ENCODE measurements around the gene PRSS3.
"Not testable (repeated sequence)": the region's sequence is repeated elsewhere in the genome, so short reads cannot be mapped to it uniquely, and the experiment has no call there.

Gene PRSS3

DNA sequence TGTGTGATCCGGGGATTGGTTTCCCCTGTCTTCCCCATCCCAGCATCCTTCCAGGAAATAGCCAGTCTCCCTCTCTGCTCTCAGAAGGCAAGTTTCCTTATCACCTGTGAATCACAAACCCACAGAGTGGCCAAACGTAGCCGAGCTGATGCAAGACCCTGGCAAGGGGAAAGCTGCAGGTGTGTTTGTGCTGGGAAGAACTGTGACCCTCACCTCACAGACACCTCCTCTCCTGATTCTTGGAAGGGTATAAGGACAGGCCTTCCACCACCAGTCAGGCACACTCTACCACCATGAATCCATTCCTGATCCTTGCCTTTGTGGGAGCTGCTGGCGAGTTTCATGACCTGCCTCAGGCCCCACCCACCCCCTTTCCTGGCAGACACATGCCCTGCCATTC is at the start of gene PRSS3:
PRSS3 (plus strand) TSS at position 281 of the 400 bp plus-strand sequence; CDS start at position 294, 13 bp downstream.
- DNase-seq (ENCODE audit: low spot score), result no peak

DNA sequence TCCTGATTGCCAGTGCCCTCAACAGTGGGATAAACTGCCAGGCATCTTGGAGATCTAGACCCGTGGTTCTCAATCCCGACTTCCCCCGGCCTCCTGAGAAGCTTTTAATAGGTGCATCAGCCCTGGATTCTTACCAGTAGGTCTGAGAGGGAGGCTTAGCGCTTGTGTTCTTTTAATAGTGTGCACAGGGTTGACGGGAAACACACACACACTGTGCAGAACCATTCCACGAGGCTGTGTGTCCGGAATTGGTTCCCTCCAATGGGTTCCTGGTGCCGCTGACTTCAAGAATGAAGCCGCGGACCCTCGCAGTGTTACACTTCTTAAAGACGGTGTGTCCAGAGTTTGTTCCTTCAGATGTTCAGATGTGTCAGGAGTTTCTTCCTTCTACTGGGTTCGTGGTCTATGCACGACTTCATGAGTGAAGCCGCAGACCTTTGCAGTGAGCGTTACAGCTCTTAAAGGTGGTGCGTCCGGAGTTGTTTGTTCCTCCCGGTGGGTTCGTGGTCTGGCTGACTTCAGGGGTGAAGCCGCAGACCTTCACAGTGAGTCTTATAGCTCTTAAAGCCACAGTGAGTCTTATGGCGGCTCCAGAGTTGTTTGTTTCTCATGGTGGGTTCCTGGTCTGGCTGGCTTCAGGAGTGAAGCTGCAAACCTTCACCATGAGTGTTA is 46.6 kb upstream of the PRSS3 start:
- no peak for DNase-seq (ENCODE audit: low spot score)

DNA sequence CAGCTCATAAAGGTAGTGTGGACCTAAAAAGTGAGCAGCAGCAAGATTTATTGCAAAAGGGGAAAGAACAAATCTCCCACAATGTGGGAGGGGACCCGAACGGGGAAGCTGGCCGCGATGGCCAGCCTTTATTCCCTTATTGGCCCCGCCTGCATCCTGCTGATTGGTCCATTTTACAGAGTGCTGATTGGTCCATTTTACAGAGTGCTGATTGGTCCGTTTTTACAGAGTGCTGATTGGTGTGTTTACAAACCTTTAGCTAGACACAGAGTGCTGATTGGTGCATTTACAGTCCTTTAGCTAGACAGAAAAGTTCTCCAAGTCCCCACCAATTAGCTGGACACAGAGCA is 46.1 kb upstream of the PRSS3 start:
- DNase-seq (ENCODE audit: low spot score), result not testable (repeated sequence)

DNA sequence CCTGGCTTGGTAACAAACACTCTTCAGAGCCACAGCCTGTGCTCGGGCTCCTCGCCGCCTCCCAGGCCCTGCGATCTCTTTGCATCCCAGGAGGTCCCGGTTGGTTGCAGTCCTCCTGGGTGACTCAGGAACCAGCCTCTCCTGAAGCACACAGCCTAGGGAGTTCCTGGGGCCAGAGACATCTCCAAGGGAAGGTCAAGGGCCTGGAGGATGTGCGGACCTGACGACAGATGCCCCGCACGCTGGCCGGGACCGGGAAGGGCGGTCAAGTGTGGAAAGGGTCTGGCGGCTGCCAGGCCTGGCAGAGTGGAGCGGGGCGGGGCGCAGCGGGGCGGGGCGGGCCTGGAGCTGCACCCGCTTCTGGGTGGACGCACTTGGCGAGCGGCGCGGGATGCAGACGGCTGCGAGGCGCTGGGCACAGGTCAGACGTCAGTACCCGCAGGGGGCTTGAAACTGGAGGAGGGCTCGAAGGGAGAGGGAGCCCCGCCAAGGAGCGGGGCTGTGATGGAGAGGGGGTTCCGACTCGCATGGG is 45.0 kb upstream of the PRSS3 start:
- DNase-seq (ENCODE audit: low spot score), result peak; percentile 10

DNA sequence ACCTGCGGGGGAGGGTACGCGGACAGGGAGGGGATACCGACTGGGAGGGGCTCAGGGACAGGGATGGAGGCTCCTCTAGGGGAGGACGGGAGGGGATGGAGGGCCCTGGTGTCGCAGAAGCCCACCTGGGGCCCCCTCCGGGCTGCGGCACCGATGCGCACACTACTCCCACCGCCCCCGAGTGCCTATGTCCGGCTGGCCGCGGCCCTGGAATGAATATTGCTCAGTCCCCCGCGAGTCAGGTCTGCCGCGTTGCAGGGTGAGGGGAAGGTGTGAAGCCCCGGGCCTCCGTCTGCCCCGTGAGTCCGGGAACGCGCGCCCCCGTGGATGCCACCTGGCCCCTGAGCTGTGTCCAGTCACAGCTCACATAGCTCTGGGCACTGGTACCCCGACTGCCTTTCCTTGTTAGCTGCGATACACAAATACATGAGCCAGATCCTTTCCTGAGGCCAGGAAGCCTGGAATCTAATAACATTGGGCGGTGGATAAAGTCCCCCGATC is 44.5 kb upstream of the PRSS3 start:
- DNase-seq (ENCODE audit: low spot score), result no peak

DNA sequence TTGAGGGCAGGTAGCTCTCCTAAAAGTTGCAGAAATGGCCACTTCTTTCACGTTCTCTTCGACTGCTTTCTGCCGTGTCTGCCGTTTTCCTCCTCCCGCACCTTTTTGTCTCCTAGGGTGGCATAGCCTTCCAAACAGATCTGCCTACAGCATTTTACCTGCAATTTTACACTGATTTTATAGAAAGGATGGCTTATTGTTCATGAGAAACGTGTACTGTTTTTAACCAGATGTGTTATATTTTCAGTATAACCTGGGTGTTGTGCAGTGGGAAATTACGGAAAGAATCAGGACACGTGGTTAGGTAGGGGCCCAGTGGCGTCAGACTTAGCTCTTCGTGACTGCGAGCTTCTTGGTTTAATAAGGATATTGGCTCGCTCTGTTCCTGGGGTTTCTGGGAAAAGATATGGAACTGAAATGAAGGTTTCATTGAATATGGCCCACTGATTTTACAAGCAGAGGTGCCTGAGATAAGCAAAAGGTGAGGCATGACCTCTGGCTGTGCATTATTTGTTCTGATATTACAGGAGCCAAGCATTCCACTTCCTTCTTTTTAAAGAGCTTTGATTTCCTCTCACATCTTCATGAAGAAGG is 43.7 kb upstream of the PRSS3 start:
- peak; percentile 10 for DNase-seq (ENCODE audit: low spot score)

DNA sequence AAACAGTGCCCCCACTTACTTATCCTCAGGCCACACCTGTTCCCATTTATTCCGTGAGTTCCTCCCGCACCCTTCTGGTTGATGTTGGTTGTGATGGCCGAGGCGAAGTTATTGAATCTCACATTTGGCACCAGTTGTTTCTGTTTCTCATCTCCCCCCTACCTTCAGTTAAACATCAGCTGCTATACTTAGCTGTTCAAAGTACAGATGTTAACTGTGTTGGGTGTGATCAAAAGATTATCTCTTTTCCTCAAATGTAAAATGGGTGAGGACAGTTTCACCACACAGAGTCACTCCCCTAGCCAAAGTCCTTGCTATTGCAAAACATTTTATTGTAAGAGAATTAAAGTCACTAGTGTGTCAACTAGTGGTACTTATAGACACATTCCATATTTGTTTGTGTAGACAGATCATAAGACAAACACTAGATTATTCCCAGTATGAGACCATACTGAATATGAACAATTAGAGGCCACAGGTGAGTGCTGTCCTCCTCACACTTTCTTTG is 43.2 kb upstream of the PRSS3 start:
- peak; percentile 8 for DNase-seq (ENCODE audit: low spot score)

DNA sequence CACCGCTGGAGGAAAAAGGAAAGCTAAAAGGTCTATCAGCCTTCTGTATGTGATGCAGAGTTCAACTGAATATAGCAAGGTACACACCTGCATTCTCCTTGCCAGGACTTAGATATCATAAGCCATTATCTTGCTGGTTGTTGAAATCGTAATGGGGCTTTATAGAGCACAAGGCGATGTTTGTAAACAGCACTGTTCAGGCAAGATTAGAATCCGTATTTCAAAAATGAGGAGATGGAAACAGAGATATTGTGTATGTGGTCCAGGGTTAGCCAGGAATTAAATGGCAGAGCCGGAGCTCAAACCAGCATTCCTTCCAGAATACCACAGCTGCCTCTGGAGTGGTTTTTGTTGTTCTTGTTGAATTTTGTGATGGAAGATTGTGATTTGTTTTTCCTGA is 42.6 kb upstream of the PRSS3 start:
- DNase-seq (ENCODE audit: low spot score), result not testable (repeated sequence)

DNA sequence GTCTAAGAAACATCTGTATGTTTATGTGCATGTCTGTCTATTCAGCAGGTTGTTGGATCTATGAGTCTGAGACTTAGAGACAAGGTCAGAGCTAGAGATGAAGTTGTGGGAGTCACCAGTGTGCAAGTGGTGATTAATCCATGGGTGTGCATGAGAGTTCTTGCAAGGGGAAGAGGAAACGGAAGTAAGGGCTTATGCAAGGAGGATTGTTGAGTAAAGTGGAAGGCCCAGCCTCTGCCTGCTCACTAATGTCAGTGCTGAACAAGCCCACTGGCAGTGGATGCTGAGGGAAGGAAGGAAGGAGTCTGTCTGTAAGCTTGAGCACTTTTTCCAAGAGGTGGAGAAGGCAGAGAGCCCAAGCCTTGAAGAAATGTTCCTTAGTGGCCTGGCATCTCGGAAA is 35.7 kb upstream of the PRSS3 start:
- DNase-seq (ENCODE audit: low spot score), result not testable (repeated sequence)

DNA sequence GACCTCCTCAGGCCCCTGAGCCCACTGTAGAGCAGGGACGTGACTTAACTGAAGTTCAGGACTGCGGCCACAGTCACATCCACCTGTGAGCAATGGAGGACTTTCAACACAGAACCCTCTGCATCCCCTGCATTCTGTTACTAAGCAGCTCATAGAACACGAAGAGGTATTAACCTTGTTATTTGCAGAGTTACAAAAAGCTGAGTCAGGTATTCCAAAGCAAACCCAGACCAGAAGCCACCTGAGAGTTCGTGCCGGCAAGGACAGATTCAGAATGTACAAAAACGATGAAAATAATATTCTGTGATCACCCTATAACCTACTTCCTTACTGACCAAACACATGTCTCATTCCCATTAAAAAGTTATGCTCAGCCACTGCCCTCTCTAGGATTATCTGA is 33.0 kb upstream of the PRSS3 start:
- DNase-seq (ENCODE audit: low spot score), result no peak

DNA sequence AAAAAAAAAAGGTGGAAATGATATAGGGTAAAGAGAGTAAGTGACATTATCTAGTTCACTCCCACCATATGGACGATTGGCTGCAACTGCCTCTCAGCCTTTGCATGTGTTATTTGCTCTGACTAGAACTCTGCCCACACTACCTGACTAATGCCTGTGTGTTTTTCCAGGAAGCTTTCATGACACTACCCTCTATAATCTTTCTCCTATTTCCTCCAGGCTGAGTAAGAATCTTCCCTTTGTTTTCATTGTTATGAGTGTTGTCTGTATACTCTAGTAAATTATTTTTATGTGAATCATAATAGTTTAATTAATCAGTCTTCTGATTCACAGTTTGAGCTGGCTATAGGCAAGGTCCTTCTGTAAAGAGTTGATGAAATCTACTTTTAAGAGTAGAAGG is 31.7 kb upstream of the PRSS3 start:
- DNase-seq (ENCODE audit: low spot score), result not testable (repeated sequence)

DNA sequence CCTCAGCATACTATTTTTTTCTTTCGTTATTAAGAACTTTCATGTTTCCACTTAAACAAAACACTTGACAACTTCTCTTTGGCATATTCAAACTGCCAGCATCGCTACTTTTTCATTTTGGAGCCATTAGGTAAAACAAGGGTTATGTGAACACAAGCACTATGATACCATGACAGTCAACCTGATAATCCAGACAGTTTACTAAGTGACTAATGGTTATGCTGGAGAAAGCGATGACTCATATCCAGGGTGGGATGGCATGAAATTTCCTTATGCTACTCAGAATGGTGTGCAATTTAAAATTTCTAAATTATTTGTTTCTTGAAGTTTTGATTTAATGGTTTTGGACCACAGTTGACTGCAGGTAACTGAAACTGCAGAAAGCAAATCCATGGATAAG is 29.9 kb upstream of the PRSS3 start:
- DNase-seq (ENCODE audit: low spot score), result no peak

DNA sequence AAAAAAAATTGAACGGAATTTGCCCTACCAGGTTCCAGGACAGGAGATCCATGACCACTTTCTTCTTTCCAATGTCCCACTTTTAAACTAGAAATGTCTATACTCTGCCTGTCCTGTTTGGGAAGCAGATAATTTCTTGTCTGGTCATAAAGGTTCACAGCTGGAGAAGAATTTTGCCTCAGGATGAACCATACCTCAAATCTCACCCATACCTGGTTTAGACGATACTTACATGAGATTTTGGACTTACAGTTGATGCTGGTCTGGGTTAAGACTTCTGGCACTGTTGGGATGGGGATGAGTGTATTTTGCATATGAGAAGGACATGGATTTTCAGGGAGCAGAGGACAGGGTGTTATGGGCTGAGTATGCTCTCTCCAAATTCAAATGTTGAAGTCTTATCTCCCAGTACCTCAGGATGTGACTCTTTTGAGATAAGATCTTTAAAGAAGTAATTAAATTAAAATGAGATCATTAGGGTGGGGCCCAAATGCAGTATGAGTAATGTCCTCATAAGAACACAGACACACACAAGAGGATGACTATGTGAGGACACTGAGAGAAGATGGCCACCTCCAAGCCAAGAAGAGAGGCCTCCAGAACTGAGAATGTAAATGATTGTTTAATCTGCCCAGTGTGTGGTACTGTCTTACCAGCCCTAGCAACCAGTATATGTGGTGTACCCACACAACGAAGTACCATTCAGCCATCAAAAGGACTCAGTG is 25.0 kb upstream of the PRSS3 start:
- not testable (repeated sequence) for DNase-seq (ENCODE audit: low spot score)

DNA sequence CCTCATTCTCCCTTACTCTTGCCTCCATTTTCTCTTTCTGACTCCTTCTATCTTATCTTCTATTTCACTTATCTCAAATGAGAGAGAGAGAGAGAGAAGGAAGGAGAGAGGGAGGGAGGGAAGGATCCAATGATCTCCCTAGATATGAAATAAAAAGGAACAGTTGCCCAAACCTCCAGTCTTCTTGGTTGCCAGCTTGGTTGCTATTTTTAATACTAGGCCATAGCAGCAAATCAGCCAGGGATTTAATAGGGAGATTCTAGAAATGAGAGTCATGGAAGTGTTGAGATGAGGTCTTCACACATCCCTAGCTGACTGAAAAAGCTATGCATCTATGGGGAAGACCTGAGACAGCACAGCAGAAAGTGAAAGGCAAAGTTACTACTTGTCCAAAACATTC is 22.2 kb upstream of the PRSS3 start:
- DNase-seq (ENCODE audit: low spot score), result not testable (repeated sequence)

DNA sequence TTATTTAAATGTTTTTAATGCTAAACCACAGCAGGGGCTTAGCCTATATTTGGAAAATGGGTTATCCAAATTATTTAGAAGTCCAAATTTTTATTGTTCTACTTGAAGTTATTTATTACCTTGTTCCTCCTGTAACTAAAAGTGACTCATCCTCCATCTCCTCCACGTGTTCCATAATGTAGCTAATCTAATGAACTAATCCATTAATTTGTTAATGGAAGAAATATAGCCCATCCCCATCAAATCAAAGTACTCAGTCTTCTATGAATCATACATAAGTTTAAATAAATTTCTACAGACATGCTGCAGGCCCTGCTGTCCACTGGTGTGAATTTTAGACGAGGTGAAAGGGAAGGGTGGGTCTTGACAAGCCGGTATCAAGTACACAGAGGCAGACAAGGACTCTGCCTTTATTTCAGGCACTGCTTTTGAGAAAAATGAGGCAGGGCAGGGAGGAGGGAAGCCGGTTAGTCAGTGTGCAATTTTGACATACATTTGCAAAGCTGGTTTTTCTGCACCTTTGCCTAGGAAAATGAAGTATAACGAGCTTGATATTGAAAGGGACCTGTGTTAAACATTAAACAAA is 21.2 kb upstream of the PRSS3 start:
- not testable (repeated sequence) for DNase-seq (ENCODE audit: low spot score)

DNA sequence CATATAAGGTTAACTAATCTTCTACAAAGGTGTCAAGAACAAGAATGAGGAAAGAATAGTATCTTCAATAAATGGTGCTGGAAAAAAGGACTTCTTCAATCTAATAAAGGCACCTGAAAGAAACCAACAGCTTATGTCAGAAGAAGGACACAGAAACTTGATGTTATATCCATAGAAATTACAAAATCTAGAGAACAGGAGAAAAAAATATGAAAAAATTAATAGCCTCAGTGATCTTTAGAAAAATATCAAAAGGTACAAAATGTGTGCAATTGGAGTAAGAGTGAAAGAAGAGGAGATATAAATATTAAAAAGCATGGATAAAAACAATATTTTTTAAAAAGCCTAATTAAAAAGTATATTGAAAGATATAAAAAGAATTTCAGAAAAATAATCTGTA is 18.8 kb upstream of the PRSS3 start:
- no peak for DNase-seq (ENCODE audit: low spot score)

DNA sequence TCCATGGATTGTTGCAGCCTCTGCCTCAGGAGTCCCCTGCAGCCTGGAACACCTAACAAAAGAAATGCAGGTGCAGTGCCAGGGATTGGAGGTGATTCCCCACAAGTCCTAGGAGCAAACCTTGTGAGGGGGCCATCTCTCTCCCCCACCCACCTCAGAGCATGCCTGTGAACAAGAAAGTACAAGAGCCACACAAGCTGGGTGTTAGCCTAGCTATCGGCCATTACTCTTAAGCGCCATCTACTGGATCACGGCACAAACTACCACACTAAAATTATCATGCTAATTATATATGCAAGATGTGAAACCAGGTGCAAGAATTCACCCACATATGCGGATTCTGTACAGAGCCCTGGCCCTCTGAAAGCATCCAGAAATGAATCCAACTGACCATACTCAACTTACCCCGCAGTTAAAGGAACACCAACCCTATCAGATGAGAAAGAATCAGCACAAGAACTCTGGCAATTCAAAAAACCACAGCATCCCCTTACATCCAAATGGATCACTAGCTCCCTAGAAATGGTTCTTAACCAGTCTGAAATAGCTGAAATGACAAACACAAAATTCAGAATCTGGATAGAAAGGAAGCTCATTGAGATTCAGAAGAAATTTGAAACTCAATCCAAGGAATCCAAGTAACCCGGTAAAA is 16.5 kb upstream of the PRSS3 start:
- peak; percentile 26 for DNase-seq (ENCODE audit: low spot score)

DNA sequence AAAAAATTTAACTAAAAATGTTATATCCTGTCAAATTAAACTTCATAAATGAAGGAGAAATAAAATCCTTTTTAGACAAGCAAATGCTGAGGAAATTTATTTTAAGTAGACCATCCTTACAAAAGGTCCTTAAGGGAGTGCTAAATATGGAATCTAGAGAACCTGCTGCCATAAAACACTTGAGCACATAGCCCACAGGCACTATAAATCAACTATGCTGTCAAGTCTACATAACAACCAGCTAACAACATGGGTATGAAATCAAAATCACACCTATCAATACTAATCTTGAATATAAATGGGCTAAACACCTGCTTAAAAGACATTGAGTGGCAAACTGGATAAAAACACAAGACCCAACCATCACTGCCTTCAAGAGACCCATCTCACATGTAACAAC is 15.1 kb upstream of the PRSS3 start:
- DNase-seq (ENCODE audit: low spot score), result no peak

DNA sequence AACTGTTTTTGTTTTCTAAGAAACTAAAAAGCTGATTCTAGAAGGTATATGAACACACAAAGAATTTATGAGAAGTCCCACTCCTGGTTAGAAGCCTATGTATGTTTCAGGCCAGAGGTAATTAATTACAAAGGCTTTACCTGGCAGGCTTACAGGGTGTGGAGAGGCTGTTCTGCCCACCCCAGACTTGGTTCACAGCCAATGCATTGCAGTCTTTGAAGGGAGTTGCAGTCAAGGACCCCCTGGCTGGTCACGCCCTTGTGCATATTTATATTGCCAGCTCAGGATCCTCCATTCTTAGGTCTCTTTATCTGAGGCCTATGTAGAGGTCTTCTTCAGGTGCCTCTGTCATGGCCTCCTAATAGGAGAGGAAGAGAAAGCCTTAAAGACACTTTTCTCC is 13.6 kb upstream of the PRSS3 start:
- no peak for DNase-seq (ENCODE audit: low spot score)

DNA sequence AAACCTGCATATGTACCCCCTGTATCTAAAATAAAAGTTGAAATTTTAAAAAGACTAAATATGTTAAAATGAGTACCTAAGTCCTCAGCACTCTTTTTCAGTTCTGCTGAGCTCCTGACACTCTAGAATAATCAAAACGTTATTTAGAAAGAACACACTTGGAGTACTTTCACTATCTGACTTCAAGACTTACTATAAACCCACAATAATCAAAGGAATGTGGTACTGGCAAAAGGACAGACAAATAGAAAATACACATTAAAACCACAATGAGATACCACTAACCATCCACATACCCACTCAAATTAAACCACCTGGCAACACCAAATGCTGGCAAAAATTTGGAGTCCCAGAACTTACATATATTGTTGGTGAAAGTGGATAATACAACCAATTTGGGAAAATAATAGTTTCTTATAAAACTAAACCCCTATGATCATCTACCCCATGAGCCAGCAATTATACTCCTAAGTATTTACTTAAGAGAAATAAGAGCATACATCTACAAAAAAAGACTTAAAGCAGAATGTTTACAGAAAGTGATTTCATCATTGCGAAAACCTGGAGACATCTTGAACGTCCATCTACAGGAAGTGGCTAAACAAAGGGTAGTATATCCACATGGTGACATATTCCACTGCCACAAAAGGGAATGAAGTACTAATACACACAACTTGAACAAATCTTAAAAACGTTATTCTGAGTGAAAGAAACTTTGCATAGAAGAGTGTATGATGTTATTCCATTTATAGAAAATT is 12.8 kb upstream of the PRSS3 start:
- no peak for DNase-seq (ENCODE audit: low spot score)

DNA sequence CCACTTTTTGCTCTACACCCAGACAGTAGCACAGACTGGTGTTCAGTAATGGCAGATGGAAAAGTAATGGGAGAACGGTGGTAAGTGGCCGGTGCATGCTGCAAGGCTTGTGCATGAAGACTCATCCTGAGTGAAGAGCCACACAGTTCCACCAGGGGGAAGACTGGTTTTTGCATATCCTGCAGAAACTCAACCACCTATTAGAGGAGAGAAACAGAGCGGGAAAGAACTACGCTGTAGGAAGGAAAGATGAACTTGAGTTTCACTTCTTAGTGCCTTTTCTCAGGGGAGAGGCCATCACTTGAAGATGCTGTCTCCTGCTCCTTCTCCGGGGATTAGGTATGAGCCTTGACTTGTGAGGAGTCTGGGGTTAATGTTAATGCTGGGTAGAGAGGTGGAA is 9.4 kb upstream of the PRSS3 start:
- DNase-seq (ENCODE audit: low spot score), result peak; percentile 22

Measured in HuH-7 (cell line).